A549 (cell line): Measurements from ENCODE around the gene ANG. TPM values are rescaled to one million over a fixed set of nuclear protein-coding genes. Genes with fewer than 3 reads are reported as not detected.

Experiments
- ATAC-seq, 2 experiments: fragments of 200-7000 bp in 1 of 2; fragments of >200 bp in 1 of 2; cut with Nextera tagmentation in 1 of 2; cut with Tn5 transposase in 1 of 2; 3 replicates each; pipeline versions ENCODE4 v1.8.0 to v1.9.1; 2018 to 2020; ENCODE audit warnings: mild to moderate bottlenecking in 1 of 2, moderate library complexity in 1 of 2
- CTCF ChIA-PET: fragments of 300-600 bp; sonication (Branson Sonifier 250); formaldehyde crosslinking; extraction: SDS; loops from one replicate; lab custom pipeline; 2021; ENCODE audit warnings: antibody characterized with exemption, inconsistent platforms; lab: Yijun Ruan, JAX
- POLR2A ChIA-PET: fragments of 350-600 bp; formaldehyde crosslinking; extraction: SDS; loops from one replicate; lab custom pipeline; 2021; ENCODE audit warnings: antibody characterized with exemption, inconsistent platforms; lab: Yijun Ruan, JAX
- DNase-seq, 2 experiments: peaks; one replicate each; pipeline versions ENCODE4 v3.0.0 to v3.0.0-alpha.2; 2011 to 2016; ENCODE audit warnings: low read depth in 1 of 2, low spot score in 1 of 2
- FAIRE-seq: peaks from 2 replicates; lab custom pipeline; 2011; peaks lifted over from hg19 to GRCh38; lab: Jason Lieb, UNC
- H3K27ac ChIP-seq, 2 experiments: fragments of >200 bp; sonication (Bioruptor Twin); formaldehyde crosslinking; 3 replicates each; pipeline ENCODE4 v1.5.1; 2016 to 2017
- H3K4me1 ChIP-seq: fragments of >200 bp; sonication (Bioruptor Twin); formaldehyde crosslinking; 3 replicates; pipeline ENCODE4 v1.6.1; 2016
- H3K4me2 ChIP-seq: fragments of >200 bp; sonication (Bioruptor Twin); formaldehyde crosslinking; 3 replicates; pipeline ENCODE4 v1.6.1; 2016
- H3K4me3 ChIP-seq: fragments of >200 bp; sonication (Bioruptor Twin); formaldehyde crosslinking; 3 replicates; pipeline ENCODE4 v1.5.1; 2016
- H3K9me3 ChIP-seq: fragments of >200 bp; sonication (Bioruptor Twin); formaldehyde crosslinking; 3 replicates; pipeline ENCODE4 v1.6.1; 2016
- BHLHE40 ChIP-seq: IDR thresholded peaks from 2 replicates; pipeline ENCODE4 v1.6.1; 2012; ENCODE audit warnings: low read depth, low read length, inconsistent platforms
- CHD2 ChIP-seq: fragments of 150-350 bp; IDR thresholded peaks from 2 replicates; pipeline ENCODE4 v1.6.1; 2014; ENCODE audit warnings: low read length; ENCODE audit not compliant: partially characterized antibody
- CHD4 ChIP-seq: fragments of 200-600 bp; sonication (generic); IDR thresholded peaks from 2 replicates; pipeline ENCODE4 v1.6.1; 2016; ENCODE audit warnings: antibody characterized with exemption, mild to moderate bottlenecking, borderline replicate concordance
- FOSB ChIP-seq: fragments of 250-450 bp; sonication (Bioruptor Pico); IDR thresholded peaks from 2 replicates; pipeline ENCODE4 v1.5.0; 2020; ENCODE audit warnings: mild to moderate bottlenecking, moderate library complexity
- FOSL2 ChIP-seq, 2 experiments: fragments of 450-650 bp in 1 of 2; fragments of >200 bp in 1 of 2; sonication (Bioruptor Twin) in 1 of 2; formaldehyde crosslinking; IDR thresholded peaks; 2 replicates each; pipeline versions ENCODE4 v1.5.0 to v1.6.1; 2016 to 2020; ENCODE audit warnings: mild to moderate bottlenecking in 1 of 2, moderate library complexity in 1 of 2
- HDAC2 ChIP-seq: fragments of 200-600 bp; sonication (generic); IDR thresholded peaks from 2 replicates; pipeline ENCODE4 v1.6.1; 2016
- NPAS2 ChIP-seq: fragments of 250-450 bp; sonication (Bioruptor Pico); IDR thresholded peaks from 2 replicates; pipeline ENCODE4 v1.8.0; 2022; ENCODE audit warnings: mild to moderate bottlenecking, moderate library complexity, borderline replicate concordance
- PHF8 ChIP-seq: fragments of 200-600 bp; sonication (generic); IDR thresholded peaks from 2 replicates; pipeline ENCODE4 v1.6.1; 2016; ENCODE audit warnings: low read depth, mild to moderate bottlenecking, antibody characterized with exemption, moderate library complexity, borderline replicate concordance
- POLR2A ChIP-seq: IDR thresholded peaks from 2 replicates; pipeline ENCODE4 v1.6.1; 2012; ENCODE audit warnings: mild to moderate bottlenecking, low read length
- POLR2AphosphoS2 ChIP-seq: conservative IDR thresholded peaks from 2 replicates; pipeline ENCODE4 v1.6.1; 2012; ENCODE audit warnings: low read length, improper control_type of control experiment, inconsistent platforms
- RNF2 ChIP-seq: fragments of 200-600 bp; sonication (generic); IDR thresholded peaks from 2 replicates; pipeline ENCODE4 v1.6.1; 2016; ENCODE audit warnings: low read depth, mild to moderate bottlenecking, antibody characterized with exemption, moderate library complexity, borderline replicate concordance
- SMC3 ChIP-seq: fragments of >200 bp; sonication (Bioruptor Twin); formaldehyde crosslinking; IDR thresholded peaks from 3 replicates; pipeline ENCODE4 v1.6.1; 2018; ENCODE audit warnings: inconsistent platforms
- ZNF302 ChIP-seq: fragments of 250-450 bp; sonication (Bioruptor Pico); IDR thresholded peaks from 2 replicates; pipeline ENCODE4 v1.9.0; 2021; ENCODE audit warnings: inconsistent platforms, mild to moderate bottlenecking, moderate library complexity
- WGBS: methylation state at CpG from one replicate; pipeline ENCODE4 v1.1.6; 2017; ENCODE audit errors: missing lambda C conversion rate; 5-methylcytosine and 5-hydroxymethylcytosine counted together
- polyA plus RNA-seq, 4 experiments: library from polyadenylated mRNA; depleted of rRNA in 3 of 4; stranded (reverse); fragments of >200 nt; fragmentation: RNase III in 1 of 4; extraction: RNeasy Plus Mini Kit Qiagen cat#74134 plus additional on column Dnase treatment in 1 of 4; gene quantifications; 2 replicates in 3 of 4; 3 replicates in 1 of 4; pipeline ENCODE4 v1.2.3, GENCODE V29; 2011 to 2017
- TF ChIP-seq, protein P1 (sequence below): fragments of 200-600 bp; sonication (generic); IDR thresholded peaks from 2 replicates; pipeline ENCODE4 v1.6.1; 2016; ENCODE audit warnings: antibody characterized with exemption, mild to moderate bottlenecking, moderate library complexity
- TF ChIP-seq, protein P2 (sequence below): fragments of 250-450 bp; sonication (Bioruptor Pico); IDR thresholded peaks from 2 replicates; pipeline ENCODE4 v1.5.0; 2021; ENCODE audit warnings: mild to moderate bottlenecking, moderate library complexity, borderline replicate concordance
- TF ChIP-seq, protein P3 (sequence below): IDR thresholded peaks from 2 replicates; pipeline ENCODE4 v1.6.1; 2012; ENCODE audit warnings: low read depth, borderline replicate concordance
- TF ChIP-seq, protein P4 (sequence below): IDR thresholded peaks from 2 replicates; pipeline ENCODE4 v1.6.1; 2012

ANG gene
- polyA plus RNA-seq, 2 of the 4 experiments (the other 2 are of a cell fraction): 10.5 to 35.4 TPM

DNA sequence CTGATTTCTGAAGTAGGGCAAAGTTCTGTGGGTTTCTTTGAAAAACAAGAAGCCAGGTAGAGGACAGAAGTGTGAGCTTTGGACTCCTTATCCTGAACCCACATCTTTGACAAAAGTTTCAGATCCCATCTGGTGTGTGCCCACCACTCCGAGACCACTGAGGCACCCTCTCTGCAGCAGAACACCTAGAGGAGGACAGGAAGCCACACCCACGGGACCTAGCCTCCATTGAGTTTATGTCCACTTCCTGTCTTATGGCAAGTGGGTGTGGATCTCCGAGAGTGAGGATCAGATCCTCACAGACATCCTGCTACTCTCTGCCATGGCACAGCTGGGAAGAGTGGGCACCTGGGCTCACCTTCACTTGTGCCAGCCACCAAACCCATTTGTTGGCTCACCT lies 30.3 kb upstream of the ANG start:
- WGBS: 48% methylated on average over 2 of the region's 3 CpGs
- POLR2A ChIA-PET: interaction anchor here (0.6 to 3.5 kb wide), 4 partner anchors 23 to 197 kb away, joined by 3 to 15 read pairs (median 7); partner anchors contain the start of genes PIP4P1 and RNASE4
- ATAC-seq: no peak
- CTCF ChIA-PET: interaction anchor here (0.6 to 11.5 kb wide), 14 partner anchors 10 to 313 kb away, joined by 3 to 191 read pairs (median 6); partner anchors contain the start of gene RNASE4
- Histone ChIP-seq H3K4me3 (no peak overlapping the region), H3K27ac (no peak overlapping the region), H3K4me1 (peaks cover 23% of the 10 kb centered on the region; the same call in 2 of the 3 replicates), H3K4me2 (peak overlapping the region; percentile 66), H3K9me3 (no peaks in the 10 kb centered on the region)
- no peak for FAIRE-seq
- DNase-seq: no peak
- TF ChIP-seq FOSL2 (IDR thresholded peaks at IDR 0.05): no peak
- TF ChIP-seq FOSL2 (CRISPR knock-in tag; IDR thresholded peaks at IDR 0.05): no peak
- TF ChIP-seq NPAS2 (CRISPR knock-in tag): no peak
- TF ChIP-seq, protein P1, sequence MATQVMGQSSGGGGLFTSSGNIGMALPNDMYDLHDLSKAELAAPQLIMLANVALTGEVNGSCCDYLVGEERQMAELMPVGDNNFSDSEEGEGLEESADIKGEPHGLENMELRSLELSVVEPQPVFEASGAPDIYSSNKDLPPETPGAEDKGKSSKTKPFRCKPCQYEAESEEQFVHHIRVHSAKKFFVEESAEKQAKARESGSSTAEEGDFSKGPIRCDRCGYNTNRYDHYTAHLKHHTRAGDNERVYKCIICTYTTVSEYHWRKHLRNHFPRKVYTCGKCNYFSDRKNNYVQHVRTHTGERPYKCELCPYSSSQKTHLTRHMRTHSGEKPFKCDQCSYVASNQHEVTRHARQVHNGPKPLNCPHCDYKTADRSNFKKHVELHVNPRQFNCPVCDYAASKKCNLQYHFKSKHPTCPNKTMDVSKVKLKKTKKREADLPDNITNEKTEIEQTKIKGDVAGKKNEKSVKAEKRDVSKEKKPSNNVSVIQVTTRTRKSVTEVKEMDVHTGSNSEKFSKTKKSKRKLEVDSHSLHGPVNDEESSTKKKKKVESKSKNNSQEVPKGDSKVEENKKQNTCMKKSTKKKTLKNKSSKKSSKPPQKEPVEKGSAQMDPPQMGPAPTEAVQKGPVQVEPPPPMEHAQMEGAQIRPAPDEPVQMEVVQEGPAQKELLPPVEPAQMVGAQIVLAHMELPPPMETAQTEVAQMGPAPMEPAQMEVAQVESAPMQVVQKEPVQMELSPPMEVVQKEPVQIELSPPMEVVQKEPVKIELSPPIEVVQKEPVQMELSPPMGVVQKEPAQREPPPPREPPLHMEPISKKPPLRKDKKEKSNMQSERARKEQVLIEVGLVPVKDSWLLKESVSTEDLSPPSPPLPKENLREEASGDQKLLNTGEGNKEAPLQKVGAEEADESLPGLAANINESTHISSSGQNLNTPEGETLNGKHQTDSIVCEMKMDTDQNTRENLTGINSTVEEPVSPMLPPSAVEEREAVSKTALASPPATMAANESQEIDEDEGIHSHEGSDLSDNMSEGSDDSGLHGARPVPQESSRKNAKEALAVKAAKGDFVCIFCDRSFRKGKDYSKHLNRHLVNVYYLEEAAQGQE: no peak

DNA sequence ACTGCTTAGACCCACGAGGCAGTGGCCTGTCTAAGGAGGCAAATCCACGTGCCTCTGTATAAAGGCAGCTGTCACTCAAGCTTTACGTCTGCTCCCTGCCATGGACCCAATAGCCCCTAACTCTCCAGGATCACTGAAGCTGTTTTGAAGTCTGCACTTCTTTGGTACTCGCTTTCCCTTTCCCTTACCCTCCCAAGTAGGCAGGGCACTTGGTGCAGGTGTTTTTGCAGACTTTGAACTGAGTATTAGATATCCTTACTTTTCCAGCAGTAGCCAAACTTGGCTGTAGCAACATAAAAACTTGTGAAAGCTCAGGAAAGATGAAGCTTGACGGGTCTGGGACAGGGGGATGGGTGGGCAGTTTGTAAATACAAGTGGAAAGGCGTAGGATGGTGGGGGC lies 29.2 kb upstream of the ANG start:
- Histone ChIP-seq H3K4me3 (no peak overlapping the region), H3K4me1 (peaks cover 15% of the 10 kb centered on the region; the same call in 2 of the 3 replicates), H3K27ac (no peak overlapping the region), H3K4me2 (no peak overlapping the region), H3K9me3 (no peaks in the 10 kb centered on the region)
- TF ChIP-seq CHD2 (no peak), POLR2A (no peak), BHLHE40 (no peak), RNF2 (no peak), POLR2AphosphoS2 (no peak), ZNF302 (CRISPR knock-in tag) (no peak), SMC3 (no peak), CHD4 (no peak), PHF8 (no peak), FOSB (CRISPR knock-in tag) (no peak), HDAC2 (no peak)
- TF ChIP-seq, protein P2, sequence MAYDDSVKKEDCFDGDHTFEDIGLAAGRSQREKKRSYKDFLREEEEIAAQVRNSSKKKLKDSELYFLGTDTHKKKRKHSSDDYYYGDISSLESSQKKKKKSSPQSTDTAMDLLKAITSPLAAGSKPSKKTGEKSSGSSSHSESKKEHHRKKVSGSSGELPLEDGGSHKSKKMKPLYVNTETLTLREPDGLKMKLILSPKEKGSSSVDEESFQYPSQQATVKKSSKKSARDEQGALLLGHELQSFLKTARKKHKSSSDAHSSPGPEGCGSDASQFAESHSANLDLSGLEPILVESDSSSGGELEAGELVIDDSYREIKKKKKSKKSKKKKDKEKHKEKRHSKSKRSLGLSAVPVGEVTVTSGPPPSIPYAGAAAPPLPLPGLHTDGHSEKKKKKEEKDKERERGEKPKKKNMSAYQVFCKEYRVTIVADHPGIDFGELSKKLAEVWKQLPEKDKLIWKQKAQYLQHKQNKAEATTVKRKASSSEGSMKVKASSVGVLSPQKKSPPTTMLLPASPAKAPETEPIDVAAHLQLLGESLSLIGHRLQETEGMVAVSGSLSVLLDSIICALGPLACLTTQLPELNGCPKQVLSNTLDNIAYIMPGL (CRISPR knock-in tag): no peak
- TF ChIP-seq, protein P1: no peak
- TF ChIP-seq, protein P3, sequence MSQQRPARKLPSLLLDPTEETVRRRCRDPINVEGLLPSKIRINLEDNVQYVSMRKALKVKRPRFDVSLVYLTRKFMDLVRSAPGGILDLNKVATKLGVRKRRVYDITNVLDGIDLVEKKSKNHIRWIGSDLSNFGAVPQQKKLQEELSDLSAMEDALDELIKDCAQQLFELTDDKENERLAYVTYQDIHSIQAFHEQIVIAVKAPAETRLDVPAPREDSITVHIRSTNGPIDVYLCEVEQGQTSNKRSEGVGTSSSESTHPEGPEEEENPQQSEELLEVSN: no peak
- TF ChIP-seq, protein P4, sequence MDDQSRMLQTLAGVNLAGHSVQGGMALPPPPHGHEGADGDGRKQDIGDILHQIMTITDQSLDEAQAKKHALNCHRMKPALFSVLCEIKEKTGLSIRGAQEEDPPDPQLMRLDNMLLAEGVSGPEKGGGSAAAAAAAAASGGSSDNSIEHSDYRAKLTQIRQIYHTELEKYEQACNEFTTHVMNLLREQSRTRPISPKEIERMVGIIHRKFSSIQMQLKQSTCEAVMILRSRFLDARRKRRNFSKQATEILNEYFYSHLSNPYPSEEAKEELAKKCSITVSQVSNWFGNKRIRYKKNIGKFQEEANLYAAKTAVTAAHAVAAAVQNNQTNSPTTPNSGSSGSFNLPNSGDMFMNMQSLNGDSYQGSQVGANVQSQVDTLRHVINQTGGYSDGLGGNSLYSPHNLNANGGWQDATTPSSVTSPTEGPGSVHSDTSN: no peak
- FAIRE-seq (no peak), DNase-seq (no peak), ATAC-seq (no peak)
- 62% methylated on average over 6 of the region's 6 CpGs for WGBS
- ChIA-PET POLR2A (interaction anchor here (3.5 kb wide), 1 partner anchor 24 kb away, joined by 15 read pairs; the partner anchor contains the start of gene RNASE4), CTCF (interaction anchor here (0.6 to 11.5 kb wide), 11 partner anchors 9 to 515 kb away, joined by 3 to 191 read pairs (median 3); partner anchors contain the start of gene RNASE4)
